Measurements from ENCODE around the gene HNRNPA3. TPM values are rescaled to one million over a fixed set of nuclear protein-coding genes. Genes with fewer than 3 reads are reported as not detected.

HNRNPA3 gene
- total RNA-seq, 1 donor from 2014 or later = 50.7 TPM

DNA sequence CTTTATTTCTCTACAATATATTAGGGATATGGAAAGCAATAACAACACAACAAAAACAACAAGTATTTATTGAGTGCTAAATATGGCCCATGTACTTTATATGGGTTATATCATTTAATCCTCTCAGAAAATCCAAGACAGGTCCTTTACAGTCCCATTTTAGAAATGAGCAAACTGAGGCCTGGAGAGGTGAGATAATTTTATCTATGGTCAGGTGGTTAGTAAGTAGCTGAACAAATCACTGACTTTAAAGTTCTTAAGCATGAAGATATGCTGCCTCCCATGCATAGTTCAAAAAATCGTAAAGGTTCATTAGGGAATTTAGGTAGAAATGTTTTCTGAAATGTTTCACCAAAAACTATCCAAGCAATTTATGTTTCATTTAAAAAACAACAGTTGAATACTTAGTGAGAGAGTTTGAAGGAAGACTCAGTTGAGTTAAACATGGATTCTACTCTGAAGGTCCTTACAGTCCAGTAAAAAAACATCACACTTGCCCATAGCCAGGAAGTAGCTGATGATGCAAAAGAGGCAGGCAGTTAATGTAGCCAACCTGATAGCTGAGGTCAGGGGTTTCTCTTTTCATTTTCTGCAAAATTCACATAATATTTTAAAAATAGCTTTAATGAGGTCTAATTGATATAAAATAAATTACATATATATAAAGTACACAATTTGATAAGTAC is 59.5 kb downstream of the HNRNPA3 start:
- no peak for DNase-seq (ENCODE audit: low read depth, low spot score)

DNA sequence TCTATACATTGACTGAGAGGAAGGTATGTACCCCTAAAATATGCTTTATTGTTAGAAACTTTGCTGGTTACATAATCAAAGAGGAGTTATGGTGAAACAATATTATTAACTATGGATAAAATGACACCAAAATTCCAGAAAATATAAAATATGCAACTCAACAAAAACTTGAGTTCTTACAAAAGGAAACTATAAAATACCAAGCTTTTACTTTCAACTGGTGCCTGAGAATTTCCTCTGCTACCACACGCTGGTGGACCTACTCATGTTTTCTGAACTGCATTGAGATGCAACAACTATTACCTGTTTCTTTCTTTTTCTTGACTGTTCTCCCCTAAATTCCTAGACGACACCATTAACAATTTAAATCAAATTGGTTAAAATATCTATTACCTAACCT is 60.2 kb downstream of the HNRNPA3 start:
- DNase-seq (ENCODE audit: low read depth, low spot score) = no peak

DNA sequence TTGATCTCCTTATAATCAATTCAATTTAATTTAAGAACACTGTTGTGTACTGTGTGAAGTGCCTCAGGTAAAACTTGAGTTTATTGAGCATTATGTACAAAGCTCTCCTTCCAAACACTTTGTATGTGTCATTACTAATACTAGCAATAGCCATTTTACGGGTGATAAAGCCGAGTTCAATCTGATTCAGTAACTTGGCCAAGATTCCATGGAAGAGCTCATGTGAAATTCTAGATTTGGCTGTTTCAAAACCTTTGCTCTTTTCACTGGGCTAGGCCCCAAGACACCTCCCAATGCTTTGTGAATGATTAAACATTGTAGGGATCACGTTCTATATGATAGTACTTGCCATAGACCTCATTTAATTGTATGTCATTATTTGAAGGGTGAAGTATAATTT is 60.8 kb downstream of the HNRNPA3 start:
- no peak for DNase-seq (ENCODE audit: low read depth, low spot score)

Other genes with a start within 250 kb of the HNRNPA3 start
- gene NFE2L2, start 51.9 kb downstream of the HNRNPA3 start, total RNA-seq = 29.7 and 50.7 TPM in 2 replicates
- gene AGPS, start 180.0 kb downstream of the HNRNPA3 start, total RNA-seq = 54.3 and 161 TPM in 2 replicates

Measured in pulmonary artery endothelial cell (primary cell).